CD14-positive monocyte (primary cell): ENCODE data around the gene FAAP100. TPM values are rescaled to one million over a fixed set of nuclear protein-coding genes. Genes with fewer than 3 reads are reported as not detected.

Experiments
- DNase-seq, 3 donors: peaks; one replicate each; pipeline ENCODE4 v3.0.0-alpha.2; 2011 to 2022
- H2AFZ ChIP-seq: 2 replicates; pipeline ENCODE4 v1.6.0; 2012; ENCODE audit warnings: mild to moderate bottlenecking, low read depth, low read length, inconsistent platforms; ENCODE audit not compliant: insufficient read depth, poor library complexity, severe bottlenecking
- H3K27ac ChIP-seq, 2 donors: 1 replicate in 1 of 2; 2 replicates in 1 of 2; pipeline ENCODE4 v1.5.1; 2012 to 2013; ENCODE audit warnings: low read length in 2 of 2, control low read depth in 1 of 2, inconsistent platforms in 1 of 2, low read depth in 1 of 2, mild to moderate bottlenecking in 1 of 2
- H3K27me3 ChIP-seq, 2 donors: one replicate each; pipeline versions ENCODE4 v1.6.0 to v1.6.1; 2011 to 2013; ENCODE audit warnings: low read length in 2 of 2; ENCODE audit not compliant: control insufficient read depth in 2 of 2, insufficient read depth in 2 of 2
- H3K36me3 ChIP-seq, 2 donors: replicated peaks in 1 of 2; 1 replicate in 1 of 2; 2 replicates in 1 of 2; pipeline versions ENCODE4 v1.5.1 to v1.6.1; 2012 to 2013; ENCODE audit warnings: low read length in 2 of 2, control low read depth in 1 of 2, inconsistent platforms in 1 of 2, mild to moderate bottlenecking in 1 of 2; ENCODE audit not compliant: insufficient read depth in 2 of 2, control insufficient read depth in 1 of 2
- H3K4me1 ChIP-seq, 2 donors: 1 replicate in 1 of 2; 2 replicates in 1 of 2; pipeline versions ENCODE4 v1.5.1 to v1.6.1; 2012 to 2013; ENCODE audit warnings: low read length in 2 of 2, control low read depth in 1 of 2, inconsistent platforms in 1 of 2, mild to moderate bottlenecking in 1 of 2, moderate library complexity in 1 of 2; ENCODE audit not compliant: insufficient read depth in 2 of 2, control insufficient read depth in 1 of 2
- H3K4me2 ChIP-seq: replicated peaks from 2 replicates; pipeline ENCODE3; 2012; ENCODE audit warnings: low read length, moderate library complexity, mild to moderate bottlenecking; ENCODE audit not compliant: poor library complexity, severe bottlenecking; ENCODE audit errors: extremely low read depth
- H3K4me3 ChIP-seq, 3 experiments: fragments of 200-600 bp in 1 of 3; sonication (generic) in 1 of 3; replicated peaks in 1 of 3; 1 replicate in 2 of 3; 2 replicates in 1 of 3; pipeline ENCODE4 v1.5.1; 2011 to 2013; ENCODE audit warnings: low read length in 3 of 3, mild to moderate bottlenecking in 3 of 3, control low read depth in 2 of 3, low read depth in 2 of 3, inconsistent platforms in 1 of 3, moderate library complexity in 1 of 3
- H3K79me2 ChIP-seq: 2 replicates; pipeline ENCODE4 v1.6.0; 2012; ENCODE audit warnings: mild to moderate bottlenecking, control low read depth, inconsistent platforms, low read length, moderate library complexity; ENCODE audit not compliant: insufficient read depth
- H3K9ac ChIP-seq: 2 replicates; pipeline ENCODE4 v1.6.0; 2017; ENCODE audit warnings: low read length, mild to moderate bottlenecking; ENCODE audit not compliant: insufficient read depth, poor library complexity, severe bottlenecking
- H3K9me3 ChIP-seq, 2 donors: replicated peaks in 1 of 2; 1 replicate in 1 of 2; 2 replicates in 1 of 2; pipeline versions ENCODE4 v1.5.1 to v1.6.1; 2012 to 2013; ENCODE audit warnings: low read length in 2 of 2, control low read depth in 1 of 2; ENCODE audit not compliant: control insufficient read depth in 1 of 2, insufficient read depth in 1 of 2
- H4K20me1 ChIP-seq: 2 replicates; pipeline ENCODE4 v1.6.0; 2012; ENCODE audit warnings: mild to moderate bottlenecking, low read length, control low read depth, moderate library complexity; ENCODE audit not compliant: insufficient read depth
- H3K27ac Mint-ChIP-seq, 7 donors: one replicate each; pipeline ENCODE4 v1.8.0; 2020; ENCODE audit warnings: mild to moderate bottlenecking in 7 of 7, mixed read lengths in 7 of 7, moderate library complexity in 6 of 7, inconsistent platforms in 2 of 7
- H3K27me3 Mint-ChIP-seq, 3 donors: one replicate each; pipeline ENCODE4 v1.8.0; 2021 to 2022; ENCODE audit warnings: low read depth in 3 of 3, mild to moderate bottlenecking in 3 of 3, mixed read lengths in 3 of 3, moderate library complexity in 3 of 3, inconsistent platforms in 1 of 3
- H3K36me3 Mint-ChIP-seq, 2 donors: one replicate each; pipeline ENCODE4 v1.8.0; 2020; ENCODE audit warnings: mixed read lengths in 2 of 2, inconsistent platforms in 1 of 2, mild to moderate bottlenecking in 1 of 2
- H3K4me1 Mint-ChIP-seq: one replicate; pipeline ENCODE4 v1.8.0; 2020; ENCODE audit warnings: mild to moderate bottlenecking, mixed read lengths
- H3K4me3 Mint-ChIP-seq, 2 donors: one replicate each; pipeline ENCODE4 v1.8.0; 2020; ENCODE audit warnings: mild to moderate bottlenecking in 2 of 2, mixed read lengths in 2 of 2, moderate library complexity in 1 of 2
- H3K9me3 Mint-ChIP-seq, 7 donors: one replicate each; pipeline ENCODE4 v1.8.0; 2020 to 2022; ENCODE audit warnings: mixed read lengths in 7 of 7, mild to moderate bottlenecking in 6 of 7, moderate library complexity in 6 of 7, inconsistent platforms in 2 of 7
- WGBS: methylation state at CpG from one replicate; pipeline ENCODE4 v1.1.5; 2013; ENCODE audit warnings: missing lambda C conversion rate; ENCODE audit not compliant: insufficient coverage; 5-methylcytosine and 5-hydroxymethylcytosine counted together
- intact Hi-C, 2 donors: fragments of 100-400 bp; cut with micrococcal nuclease; formaldehyde crosslinking; loops; one replicate each; pipeline versions ENCODE4 v1.15.0 to v1.15.1; 2023
- polyA plus RNA-seq, 3 donors: library from polyadenylated mRNA; depleted of rRNA in 1 of 3; unstranded in 2 of 3; stranded (reverse) in 1 of 3; fragments of 300-500 nt in 2 of 3; fragments of >200 nt in 1 of 3; fragmentation: Illumina TruSeq in 2 of 3; gene quantifications; 1 replicate in 2 of 3; 2 replicates in 1 of 3; pipeline ENCODE4 v1.2.3, GENCODE V29; 2012 to 2021
- TF ChIP-seq, protein P1 (sequence below): fragments of 200-600 bp; IDR thresholded peaks from one replicate; pipeline ENCODE4 v1.8.0; 2022; ENCODE audit warnings: antibody characterized with exemption, mild to moderate bottlenecking

Gene FAAP100
- polyA plus RNA-seq, 3 donors = 10.3 to 37.6 (median 13.9) TPM

DNA sequence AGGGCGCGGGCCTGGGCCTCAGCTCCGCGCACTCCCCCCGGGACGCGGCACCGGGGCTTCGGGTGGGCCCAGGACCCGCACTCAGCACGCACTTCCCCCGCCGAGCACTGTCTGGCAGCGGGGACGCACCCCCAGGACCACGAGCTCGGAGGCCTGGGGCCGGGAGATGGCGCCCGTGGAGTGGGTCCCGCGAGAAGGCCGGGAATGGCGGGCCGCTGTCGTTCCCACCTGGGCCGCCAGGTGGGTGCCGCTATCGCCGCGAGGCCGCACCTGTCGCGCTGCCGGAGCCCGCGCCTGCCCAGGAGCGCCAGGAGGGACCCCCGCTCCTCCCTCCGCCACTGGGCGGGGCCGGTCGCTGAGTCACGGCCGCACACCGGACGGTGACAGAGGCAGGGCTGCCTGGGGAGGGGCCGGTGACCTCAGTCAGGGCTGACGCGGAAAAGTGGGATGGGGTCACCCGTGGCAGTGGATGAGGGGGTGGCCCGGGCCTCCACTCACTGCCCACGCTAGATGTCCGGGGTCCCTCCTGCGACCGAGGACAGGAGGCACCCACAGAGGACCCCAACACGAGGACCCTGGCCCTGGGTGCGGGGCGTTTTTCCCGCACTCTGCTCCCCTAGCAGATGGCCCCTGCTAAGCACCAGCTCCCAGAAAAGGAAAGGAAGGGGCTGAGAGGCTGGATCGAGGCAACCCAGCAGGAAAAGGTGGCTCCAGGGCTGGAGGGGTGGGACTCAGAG, 32.7 kb downstream of the FAAP100 start:
- peak overlapping the region in 1 of 2 donors; percentile 48 for H3K27ac ChIP-seq
- peaks cover 51 to 64% of the 10 kb centered on the region in 2 donors for H3K4me1 ChIP-seq

DNA sequence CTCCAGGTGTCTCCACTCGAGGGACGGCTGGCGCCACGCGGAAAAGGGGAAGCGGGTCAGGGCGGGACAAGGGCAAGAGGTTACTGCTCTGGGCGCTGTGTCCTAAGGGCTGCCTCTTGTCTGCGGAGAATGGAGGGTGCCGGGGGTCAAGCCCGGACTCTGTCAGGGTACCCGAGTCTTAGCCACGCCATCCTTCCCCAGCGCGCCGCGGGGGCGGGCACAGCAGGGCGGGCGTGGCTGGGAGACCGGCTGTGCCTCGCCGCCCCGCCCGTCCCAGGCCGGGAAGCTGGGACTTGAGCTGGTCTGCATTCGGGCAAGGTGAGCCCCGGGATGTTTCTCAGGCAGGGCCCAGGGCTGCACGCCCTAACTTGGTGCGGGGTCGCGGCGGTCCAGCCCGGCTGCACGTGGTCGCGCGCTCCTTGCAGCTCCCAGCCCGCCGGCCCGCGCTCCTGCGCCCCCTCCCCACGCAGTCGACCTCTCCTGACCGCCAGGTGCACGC, 33.3 kb downstream of the FAAP100 start:
- peak overlapping the region; percentile 68 for H3K9ac ChIP-seq
- intact Hi-C loops = loop anchor here in 1 of 2 donors (2.0 kb wide), 1 partner anchor 34 kb away; the partner anchor contains the start of gene FAAP100
- Mint-ChIP-seq H3K4me3 (peak overlapping the region; percentile 42 to 43), H3K9me3 (no peaks in the 10 kb centered on the region), H3K36me3 (peaks cover 4 to 7% of the 10 kb centered on the region in 2 donors), H3K27me3 (peaks cover 22 to 38% (median 31%) of the 10 kb centered on the region in 3 donors), H3K27ac (peak overlapping the region in 3 of 7 donors; percentile 5 to 60 (median 50)), H3K4me1 (peaks cover 37% of the 10 kb centered on the region)
- peak overlapping the region; percentile 90 for H3K4me2 ChIP-seq
- peaks cover 40% of the 10 kb centered on the region for H3K79me2 ChIP-seq
- TF ChIP-seq, protein P1, sequence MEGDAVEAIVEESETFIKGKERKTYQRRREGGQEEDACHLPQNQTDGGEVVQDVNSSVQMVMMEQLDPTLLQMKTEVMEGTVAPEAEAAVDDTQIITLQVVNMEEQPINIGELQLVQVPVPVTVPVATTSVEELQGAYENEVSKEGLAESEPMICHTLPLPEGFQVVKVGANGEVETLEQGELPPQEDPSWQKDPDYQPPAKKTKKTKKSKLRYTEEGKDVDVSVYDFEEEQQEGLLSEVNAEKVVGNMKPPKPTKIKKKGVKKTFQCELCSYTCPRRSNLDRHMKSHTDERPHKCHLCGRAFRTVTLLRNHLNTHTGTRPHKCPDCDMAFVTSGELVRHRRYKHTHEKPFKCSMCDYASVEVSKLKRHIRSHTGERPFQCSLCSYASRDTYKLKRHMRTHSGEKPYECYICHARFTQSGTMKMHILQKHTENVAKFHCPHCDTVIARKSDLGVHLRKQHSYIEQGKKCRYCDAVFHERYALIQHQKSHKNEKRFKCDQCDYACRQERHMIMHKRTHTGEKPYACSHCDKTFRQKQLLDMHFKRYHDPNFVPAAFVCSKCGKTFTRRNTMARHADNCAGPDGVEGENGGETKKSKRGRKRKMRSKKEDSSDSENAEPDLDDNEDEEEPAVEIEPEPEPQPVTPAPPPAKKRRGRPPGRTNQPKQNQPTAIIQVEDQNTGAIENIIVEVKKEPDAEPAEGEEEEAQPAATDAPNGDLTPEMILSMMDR = no peak
- peaks cover 0 to 27% of the 10 kb centered on the region in 2 donors for H3K27me3 ChIP-seq
- peaks cover 10% of the 10 kb centered on the region for H4K20me1 ChIP-seq
- WGBS = under 1% methylated on average over 47 of the region's 47 CpGs
- H3K4me1 ChIP-seq = peaks cover 56 to 70% of the 10 kb centered on the region in 2 donors
- peak; percentile 47 to 61 (median 55) for DNase-seq
- no peaks in the 10 kb centered on the region for H3K9me3 ChIP-seq
- no peaks in the 10 kb centered on the region for H3K36me3 ChIP-seq
- peak overlapping the region; percentile 78 for H2AFZ ChIP-seq
- peak overlapping the region; percentile 21 to 77 (median 21) for H3K4me3 ChIP-seq
- peak overlapping the region in 1 of 2 donors; percentile 48 for H3K27ac ChIP-seq

More for the DNA sequence above, 32.7 kb downstream of the FAAP100 start:
- H3K27me3 ChIP-seq = peaks cover 0 to 32% of the 10 kb centered on the region in 2 donors
- peak overlapping the region; percentile 90 for H3K4me2 ChIP-seq
- H2AFZ ChIP-seq = peak overlapping the region; percentile 78
- peak overlapping the region in 2 of 3 experiments; percentile 21 to 77 for H3K4me3 ChIP-seq
- H3K27ac Mint-ChIP-seq = peak overlapping the region in 4 of 7 donors; percentile 5 to 72 (median 69)
- DNase-seq = peak; percentile 62 to 80 (median 69)
- H3K4me3 Mint-ChIP-seq = peak overlapping the region in 1 of 2 donors; percentile 46
- H3K36me3 ChIP-seq = no peaks in the 10 kb centered on the region
- H3K27me3 Mint-ChIP-seq = peaks cover 22 to 44% (median 35%) of the 10 kb centered on the region in 3 donors
- H3K9me3 Mint-ChIP-seq = no peaks in the 10 kb centered on the region
- 6% methylated on average over 59 of the region's 61 CpGs for WGBS
- no peaks in the 10 kb centered on the region for H3K9me3 ChIP-seq
- TF ChIP-seq, protein P1 = peak; percentile 40
- peaks cover 10% of the 10 kb centered on the region for H4K20me1 ChIP-seq
- intact Hi-C loops = loop anchor here in 1 of 2 donors (2.0 kb wide), 1 partner anchor 33 kb away; the partner anchor contains the start of gene FAAP100
- H3K79me2 ChIP-seq = peaks cover 34% of the 10 kb centered on the region
- peaks cover 36% of the 10 kb centered on the region for H3K4me1 Mint-ChIP-seq
- H3K36me3 Mint-ChIP-seq = peaks cover 4 to 7% of the 10 kb centered on the region in 2 donors
- H3K9ac ChIP-seq = peak overlapping the region; percentile 68
